ENCODE data around the gene ISCA1.

- TF ChIP-seq, protein P1, sequence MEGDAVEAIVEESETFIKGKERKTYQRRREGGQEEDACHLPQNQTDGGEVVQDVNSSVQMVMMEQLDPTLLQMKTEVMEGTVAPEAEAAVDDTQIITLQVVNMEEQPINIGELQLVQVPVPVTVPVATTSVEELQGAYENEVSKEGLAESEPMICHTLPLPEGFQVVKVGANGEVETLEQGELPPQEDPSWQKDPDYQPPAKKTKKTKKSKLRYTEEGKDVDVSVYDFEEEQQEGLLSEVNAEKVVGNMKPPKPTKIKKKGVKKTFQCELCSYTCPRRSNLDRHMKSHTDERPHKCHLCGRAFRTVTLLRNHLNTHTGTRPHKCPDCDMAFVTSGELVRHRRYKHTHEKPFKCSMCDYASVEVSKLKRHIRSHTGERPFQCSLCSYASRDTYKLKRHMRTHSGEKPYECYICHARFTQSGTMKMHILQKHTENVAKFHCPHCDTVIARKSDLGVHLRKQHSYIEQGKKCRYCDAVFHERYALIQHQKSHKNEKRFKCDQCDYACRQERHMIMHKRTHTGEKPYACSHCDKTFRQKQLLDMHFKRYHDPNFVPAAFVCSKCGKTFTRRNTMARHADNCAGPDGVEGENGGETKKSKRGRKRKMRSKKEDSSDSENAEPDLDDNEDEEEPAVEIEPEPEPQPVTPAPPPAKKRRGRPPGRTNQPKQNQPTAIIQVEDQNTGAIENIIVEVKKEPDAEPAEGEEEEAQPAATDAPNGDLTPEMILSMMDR (conservative IDR thresholded peaks at IDR 0.05; ENCODE audit: low read depth, low read length) = no peak
- TF ChIP-seq EZH2phosphoT487 (IDR thresholded peaks at IDR 0.05; ENCODE audit: borderline replicate concordance, low read length) (no peak), EZH2 (IDR thresholded peaks at IDR 0.05; ENCODE audit: low read length, unreplicated experiment) (no peak)
These were observed 42.0 kb upstream of the ISCA1 start for GRCh38 chr9:86324308-86324707.
